Mesendoderm (in vitro differentiated cells): ENCODE measurements around the gene PADI3.

Experiments used
- DNase-seq: peaks from one replicate; pipeline ENCODE4 v3.0.0; 2013
- H2AK5ac ChIP-seq: 2 replicates; pipeline ENCODE4 v1.6.1; 2013; ENCODE audit warnings: low read length, inconsistent platforms
- H2BK120ac ChIP-seq: 2 replicates; pipeline ENCODE4 v1.6.1; 2013; ENCODE audit warnings: low read depth, mild to moderate bottlenecking, low read length, moderate library complexity, mixed read lengths
- H2BK15ac ChIP-seq: replicated peaks from 2 replicates; pipeline ENCODE4 v1.6.1; 2013; ENCODE audit warnings: low read depth, mild to moderate bottlenecking, moderate library complexity
- H2BK5ac ChIP-seq: 2 replicates; pipeline ENCODE4 v1.6.1; 2013; ENCODE audit warnings: low read length, inconsistent platforms
- H3K18ac ChIP-seq: 2 replicates; pipeline ENCODE4 v1.6.1; 2013; ENCODE audit warnings: mild to moderate bottlenecking, low read length, mixed read lengths
- H3K23ac ChIP-seq: one replicate; pipeline ENCODE4 v1.6.1; 2013; ENCODE audit warnings: low read length
- H3K27ac ChIP-seq: 2 replicates; pipeline ENCODE4 v1.5.1; 2013; ENCODE audit warnings: low read depth, mild to moderate bottlenecking, inconsistent platforms, low read length, moderate library complexity
- H3K27me3 ChIP-seq: 2 replicates; pipeline ENCODE4 v1.6.1; 2013; ENCODE audit warnings: low read length, control low read depth, mild to moderate bottlenecking, inconsistent platforms; ENCODE audit not compliant: insufficient read depth, poor library complexity
- H3K36me3 ChIP-seq: 2 replicates; pipeline ENCODE4 v1.6.1; 2013; ENCODE audit warnings: low read length, inconsistent platforms; ENCODE audit not compliant: control insufficient read depth, insufficient read depth
- H3K4ac ChIP-seq: one replicate; pipeline ENCODE4 v1.6.1; 2013; ENCODE audit warnings: low read depth, mild to moderate bottlenecking, low read length, moderate library complexity
- H3K4me1 ChIP-seq: 2 replicates; pipeline ENCODE4 v1.6.1; 2013; ENCODE audit warnings: low read depth, low read length, inconsistent platforms; ENCODE audit not compliant: control insufficient read depth
- H3K4me2 ChIP-seq: 2 replicates; pipeline ENCODE4 v1.6.1; 2013; ENCODE audit warnings: low read length
- H3K4me3 ChIP-seq: 2 replicates; pipeline ENCODE4 v1.5.1; 2013; ENCODE audit warnings: mild to moderate bottlenecking, low read length
- H3K56ac ChIP-seq: one replicate; pipeline ENCODE4 v1.6.1; 2013; ENCODE audit warnings: low read length
- H3K79me1 ChIP-seq: 2 replicates; pipeline ENCODE4 v1.6.1; 2013; ENCODE audit warnings: low read length, inconsistent platforms
- H3K79me2 ChIP-seq: 2 replicates; pipeline ENCODE4 v1.6.1; 2013; ENCODE audit warnings: mild to moderate bottlenecking, low read length; ENCODE audit not compliant: control insufficient read depth, insufficient read depth
- H3K9ac ChIP-seq: 2 replicates; pipeline ENCODE4 v1.6.1; 2013; ENCODE audit warnings: low read length, inconsistent platforms
- H4K5ac ChIP-seq: one replicate; pipeline ENCODE4 v1.6.1; 2013; ENCODE audit warnings: low read length
- H4K8ac ChIP-seq: one replicate; pipeline ENCODE4 v1.6.1; 2013; ENCODE audit warnings: low read depth, mild to moderate bottlenecking, control low read depth, low read length, moderate library complexity
- WGBS: extraction: QIAGEN DNeasy Blood & Tissue Kit; methylation state at CpG from one replicate; pipeline ENCODE4 v1.1.7; 2013; ENCODE audit warnings: low lambda C conversion rate, missing lambda C conversion rate; ENCODE audit not compliant: insufficient coverage; ENCODE audit errors: extremely low coverage; 5-methylcytosine and 5-hydroxymethylcytosine counted together

PADI3 gene

DNA sequence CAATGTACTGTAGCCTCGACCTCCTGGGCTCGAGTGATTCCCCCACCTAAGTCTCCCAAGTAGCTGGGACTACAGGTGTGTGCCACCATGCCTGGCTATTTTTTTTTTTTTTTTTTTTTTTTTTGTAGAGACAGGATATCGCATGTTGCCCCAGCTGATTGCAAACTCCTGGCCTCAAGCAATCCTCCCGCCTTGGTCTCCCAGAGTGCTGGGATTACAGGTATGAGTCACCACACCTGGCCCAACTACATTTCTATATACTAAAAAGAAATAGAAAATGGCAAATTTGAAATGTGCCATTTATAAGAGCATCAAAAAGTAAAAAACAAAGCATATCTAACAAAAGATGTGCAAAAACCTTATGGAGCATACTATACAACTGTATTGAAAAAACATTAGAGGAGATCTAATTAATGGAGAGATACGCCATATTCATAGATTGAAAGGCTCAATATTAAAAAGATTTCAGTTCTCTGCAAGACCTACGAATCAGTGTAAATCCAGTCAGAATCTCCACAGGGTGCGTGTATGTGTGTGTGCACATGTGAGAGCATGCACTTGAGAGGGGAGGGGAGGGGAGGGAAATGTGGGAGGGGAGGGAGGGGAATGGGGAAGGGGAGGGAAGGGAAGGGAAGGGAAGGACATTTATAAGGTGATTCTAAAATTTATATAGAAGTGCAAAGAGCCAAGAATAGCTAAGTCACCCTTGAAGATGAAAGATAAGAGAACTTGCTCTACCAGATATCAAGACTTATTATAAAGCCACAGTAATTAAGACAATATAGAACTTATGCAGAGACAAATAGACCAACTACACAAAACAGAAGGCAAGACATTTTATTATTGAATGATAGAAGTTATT is 43.6 kb downstream of the PADI3 start:
- no peak overlapping the region for H2AK5ac ChIP-seq
- H3K4me1 ChIP-seq: no peaks in the 10 kb centered on the region
- DNase-seq: no peak
- no peak overlapping the region for H3K4me2 ChIP-seq
- no peak overlapping the region for H4K8ac ChIP-seq
- no CpG with 5 or more reads among the region's 7 CpGs for WGBS
- H3K79me1 ChIP-seq: no peaks in the 10 kb centered on the region
- no peak overlapping the region for H3K23ac ChIP-seq
- H3K79me2 ChIP-seq: no peaks in the 10 kb centered on the region
- no peak overlapping the region for H3K9ac ChIP-seq
- H3K18ac ChIP-seq: no peak overlapping the region
- no peak overlapping the region for H2BK5ac ChIP-seq
- H2BK15ac ChIP-seq: no peak overlapping the region
- H3K56ac ChIP-seq: no peak overlapping the region
- no peak overlapping the region for H3K4me3 ChIP-seq
- no peak overlapping the region for H3K4ac ChIP-seq
- no peak overlapping the region for H3K27ac ChIP-seq
- H2BK120ac ChIP-seq: no peak overlapping the region
- H3K36me3 ChIP-seq: no peaks in the 10 kb centered on the region
- no peak overlapping the region for H4K5ac ChIP-seq
- no peaks in the 10 kb centered on the region for H3K27me3 ChIP-seq

DNA sequence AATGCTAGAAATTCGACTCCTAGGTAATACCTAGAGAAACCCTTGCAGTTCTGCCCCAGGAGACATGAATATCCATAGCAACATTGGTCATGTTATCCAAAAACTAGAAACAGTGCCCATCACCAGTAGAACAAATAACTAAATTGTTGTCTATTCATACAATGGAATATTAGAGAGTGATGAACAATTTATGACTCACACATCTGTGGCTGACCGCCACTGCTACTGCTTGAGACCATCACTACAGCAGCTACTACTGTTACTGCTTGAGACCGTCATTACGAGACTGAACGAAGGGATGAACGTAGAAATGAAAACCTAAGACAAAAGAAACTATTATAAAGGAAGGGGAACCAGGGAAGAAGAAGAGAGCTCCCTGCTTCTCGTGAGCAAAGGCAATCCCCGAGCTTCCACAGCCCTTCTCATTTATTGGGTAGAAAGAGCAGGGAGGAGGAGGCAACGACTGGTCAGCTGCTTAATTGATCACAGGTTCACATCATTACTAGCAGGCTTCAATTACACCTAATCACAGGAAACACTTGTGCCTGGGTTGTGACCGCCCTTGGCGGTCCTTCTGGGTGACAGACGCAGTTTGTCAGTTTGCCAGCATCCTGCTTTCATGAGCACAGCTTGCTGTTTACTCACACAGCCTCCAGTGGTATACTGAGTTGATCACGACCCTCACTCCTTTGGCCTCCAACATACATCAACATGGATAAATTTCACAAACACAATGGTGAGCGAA is 45.0 kb downstream of the PADI3 start:
- Histone ChIP-seq H3K56ac (no peak overlapping the region), H3K9ac (no peak overlapping the region), H2AK5ac (no peak overlapping the region), H4K8ac (no peak overlapping the region), H3K23ac (no peak overlapping the region), H2BK5ac (no peak overlapping the region), H3K79me1 (no peaks in the 10 kb centered on the region), H4K5ac (no peak overlapping the region), H3K4ac (no peak overlapping the region), H3K4me1 (no peaks in the 10 kb centered on the region), H2BK120ac (no peak overlapping the region), H2BK15ac (no peak overlapping the region), H3K36me3 (no peaks in the 10 kb centered on the region), H3K27ac (no peak overlapping the region), H3K4me3 (no peak overlapping the region), H3K4me2 (no peak overlapping the region), H3K27me3 (no peaks in the 10 kb centered on the region), H3K18ac (no peak overlapping the region), H3K79me2 (no peaks in the 10 kb centered on the region)
- no CpG with 5 or more reads among the region's 14 CpGs for WGBS
- no peak for DNase-seq

DNA sequence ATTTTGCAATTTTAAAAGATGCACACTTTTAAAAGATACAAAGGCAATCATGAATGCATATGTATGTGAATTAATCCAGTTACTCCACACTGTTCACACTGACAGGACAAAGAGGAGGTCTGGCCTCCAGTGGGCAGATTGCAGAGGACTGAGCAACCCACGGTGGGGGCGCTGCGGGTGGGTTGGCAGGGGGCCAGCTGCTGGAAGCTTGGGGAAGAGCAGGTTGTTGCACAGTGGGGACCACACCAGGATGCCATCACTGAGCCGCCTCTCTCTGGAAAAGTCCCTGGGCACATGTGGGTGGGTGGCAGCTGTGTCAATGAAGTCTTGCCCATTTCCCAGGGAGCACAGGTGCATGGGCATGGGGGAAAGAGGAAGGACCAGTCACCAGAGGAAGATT is 46.4 kb downstream of the PADI3 start:
- no peak overlapping the region for H3K9ac ChIP-seq
- WGBS: no CpG with 5 or more reads among the region's 4 CpGs
- H4K5ac ChIP-seq: no peak overlapping the region
- no peak overlapping the region for H3K4me2 ChIP-seq
- no peak overlapping the region for H3K27ac ChIP-seq
- H2BK120ac ChIP-seq: no peak overlapping the region
- no peak overlapping the region for H3K4ac ChIP-seq
- H3K79me1 ChIP-seq: no peaks in the 10 kb centered on the region
- H3K18ac ChIP-seq: no peak overlapping the region
- no peaks in the 10 kb centered on the region for H3K27me3 ChIP-seq
- H2AK5ac ChIP-seq: no peak overlapping the region
- H3K4me1 ChIP-seq: no peaks in the 10 kb centered on the region
- no peaks in the 10 kb centered on the region for H3K79me2 ChIP-seq
- no peak overlapping the region for H2BK15ac ChIP-seq
- H4K8ac ChIP-seq: no peak overlapping the region
- H3K4me3 ChIP-seq: no peak overlapping the region
- no peaks in the 10 kb centered on the region for H3K36me3 ChIP-seq
- H2BK5ac ChIP-seq: no peak overlapping the region
- no peak for DNase-seq
- no peak overlapping the region for H3K23ac ChIP-seq
- H3K56ac ChIP-seq: no peak overlapping the region

DNA sequence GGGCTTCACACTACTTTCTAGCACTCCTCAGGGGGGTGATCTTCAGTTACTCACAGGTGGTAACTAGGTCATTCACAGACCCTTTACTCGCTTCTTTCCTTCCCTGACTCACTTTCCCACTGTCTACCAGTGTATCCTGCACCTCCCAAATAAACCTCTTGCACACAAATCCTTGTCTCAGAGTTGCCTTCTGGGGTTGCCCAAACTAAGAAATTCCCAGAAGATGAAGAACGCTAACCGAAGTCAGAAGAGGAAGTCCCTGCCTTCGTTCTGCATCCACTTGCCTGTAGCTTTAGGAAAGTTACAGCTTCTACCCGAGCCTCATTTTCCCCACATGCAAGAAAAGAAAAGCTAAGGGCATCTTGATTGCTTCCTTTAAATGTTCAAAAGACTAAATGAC is 47.2 kb downstream of the PADI3 start:
- Histone ChIP-seq H2BK5ac (no peak overlapping the region), H3K79me1 (no peaks in the 10 kb centered on the region), H3K4me1 (no peaks in the 10 kb centered on the region), H4K8ac (no peak overlapping the region), H3K9ac (no peak overlapping the region), H3K4me2 (no peak overlapping the region), H3K23ac (no peak overlapping the region), H3K36me3 (no peaks in the 10 kb centered on the region), H3K79me2 (no peaks in the 10 kb centered on the region), H3K56ac (no peak overlapping the region), H3K4me3 (no peak overlapping the region), H3K27me3 (no peaks in the 10 kb centered on the region), H2AK5ac (no peak overlapping the region), H4K5ac (no peak overlapping the region), H2BK120ac (no peak overlapping the region), H3K27ac (no peak overlapping the region), H3K18ac (no peak overlapping the region), H2BK15ac (no peak overlapping the region), H3K4ac (no peak overlapping the region)
- no CpG with 5 or more reads among the region's 5 CpGs for WGBS
- no peak for DNase-seq

DNA sequence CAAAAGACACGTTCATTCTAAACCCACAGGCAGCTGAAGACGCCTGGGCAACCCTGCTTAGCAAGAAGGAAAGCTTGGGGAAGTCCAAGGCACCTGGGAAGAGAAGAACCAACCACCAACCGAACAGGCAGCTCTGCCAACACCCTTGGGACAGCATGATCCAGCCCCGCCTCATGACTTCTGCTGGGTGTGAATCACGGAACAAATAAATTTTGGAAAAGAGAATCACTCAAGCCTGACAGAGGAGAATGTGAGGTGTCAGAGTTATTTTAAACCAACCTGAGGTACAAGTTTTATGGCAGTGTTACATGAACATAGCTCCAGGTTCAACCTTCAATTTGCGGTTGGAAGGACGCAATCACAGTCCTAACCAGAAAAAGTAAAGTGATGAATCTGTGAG is 49.1 kb downstream of the PADI3 start:
- no peak overlapping the region for H2BK120ac ChIP-seq
- H3K4ac ChIP-seq: no peak overlapping the region
- no peak overlapping the region for H2BK5ac ChIP-seq
- no peak overlapping the region for H3K23ac ChIP-seq
- H3K4me3 ChIP-seq: no peak overlapping the region
- no peak overlapping the region for H3K4me2 ChIP-seq
- H3K27ac ChIP-seq: no peak overlapping the region
- H3K36me3 ChIP-seq: no peaks in the 10 kb centered on the region
- no peaks in the 10 kb centered on the region for H3K4me1 ChIP-seq
- DNase-seq: no peak
- no peak overlapping the region for H2AK5ac ChIP-seq
- no peaks in the 10 kb centered on the region for H3K79me2 ChIP-seq
- H3K27me3 ChIP-seq: no peaks in the 10 kb centered on the region
- WGBS: no CpG with 5 or more reads among the region's 7 CpGs
- H4K8ac ChIP-seq: no peak overlapping the region
- no peak overlapping the region for H3K56ac ChIP-seq
- H3K9ac ChIP-seq: no peak overlapping the region
- H2BK15ac ChIP-seq: no peak overlapping the region
- H4K5ac ChIP-seq: no peak overlapping the region
- no peaks in the 10 kb centered on the region for H3K79me1 ChIP-seq
- no peak overlapping the region for H3K18ac ChIP-seq
